Fibroblast of villous mesenchyme (primary cell): ENCODE measurements around the gene INPP5A. TPM values are rescaled to one million over a fixed set of nuclear protein-coding genes. Genes with fewer than 3 reads are reported as not detected.

ENCODE experiments used
- DNase-seq: peaks from one replicate; pipeline ENCODE4 v3.0.0-alpha.2; 2010; ENCODE audit warnings: low read depth
- H3K4me3 ChIP-seq: 2 replicates; pipeline ENCODE4 v1.5.1; 2011; ENCODE audit warnings: low read depth, mild to moderate bottlenecking, low read length
- total RNA-seq: library from RNA; depleted of rRNA; stranded (reverse); fragments of >200 nt; gene quantifications from 2 replicates; pipeline ENCODE4 v1.2.3, GENCODE V29; 2012
- TF ChIP-seq, protein P1 (sequence below): IDR thresholded peaks from 2 replicates; pipeline ENCODE4 v1.5.1; 2012; ENCODE audit warnings: low read depth, mild to moderate bottlenecking, low read length; ENCODE audit not compliant: insufficient read depth

The INPP5A gene
- total RNA-seq, 1 donor = 33.2 TPM

DNA sequence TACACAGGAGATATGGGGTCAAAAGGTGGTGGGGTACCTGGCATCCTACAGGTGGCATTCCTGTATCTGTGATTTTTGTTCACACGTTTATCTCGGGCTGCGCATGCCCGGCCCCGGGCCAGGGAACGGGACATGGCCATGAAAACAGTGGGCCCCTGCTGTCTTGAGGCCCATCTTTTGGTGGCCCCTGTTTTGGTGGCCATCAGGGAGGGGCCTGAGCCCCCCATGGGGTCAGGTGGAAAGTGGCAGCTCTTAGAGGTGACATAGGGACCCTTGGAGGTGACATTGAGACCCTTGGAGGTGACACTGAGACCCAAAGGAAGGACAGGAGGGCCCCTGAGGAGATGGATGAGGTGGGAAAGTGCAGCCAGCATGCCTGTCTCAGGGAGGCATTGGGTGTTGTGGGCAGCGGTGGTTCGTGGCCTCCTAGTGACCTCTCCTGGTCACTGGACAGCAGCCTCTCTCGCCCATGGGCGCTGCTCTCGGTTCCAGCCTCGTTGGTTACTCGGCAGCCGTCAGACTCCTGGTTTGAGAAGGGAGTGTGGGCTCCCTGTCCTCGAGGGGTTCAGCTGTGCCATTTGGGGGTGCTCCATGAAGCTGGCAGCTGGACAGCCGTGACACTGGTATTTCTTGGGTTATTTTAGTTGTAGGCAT is 39.9 kb downstream of the INPP5A start:
- peak; percentile 22 for DNase-seq
- H3K4me3 ChIP-seq = no peak overlapping the region
- TF ChIP-seq, protein P1, sequence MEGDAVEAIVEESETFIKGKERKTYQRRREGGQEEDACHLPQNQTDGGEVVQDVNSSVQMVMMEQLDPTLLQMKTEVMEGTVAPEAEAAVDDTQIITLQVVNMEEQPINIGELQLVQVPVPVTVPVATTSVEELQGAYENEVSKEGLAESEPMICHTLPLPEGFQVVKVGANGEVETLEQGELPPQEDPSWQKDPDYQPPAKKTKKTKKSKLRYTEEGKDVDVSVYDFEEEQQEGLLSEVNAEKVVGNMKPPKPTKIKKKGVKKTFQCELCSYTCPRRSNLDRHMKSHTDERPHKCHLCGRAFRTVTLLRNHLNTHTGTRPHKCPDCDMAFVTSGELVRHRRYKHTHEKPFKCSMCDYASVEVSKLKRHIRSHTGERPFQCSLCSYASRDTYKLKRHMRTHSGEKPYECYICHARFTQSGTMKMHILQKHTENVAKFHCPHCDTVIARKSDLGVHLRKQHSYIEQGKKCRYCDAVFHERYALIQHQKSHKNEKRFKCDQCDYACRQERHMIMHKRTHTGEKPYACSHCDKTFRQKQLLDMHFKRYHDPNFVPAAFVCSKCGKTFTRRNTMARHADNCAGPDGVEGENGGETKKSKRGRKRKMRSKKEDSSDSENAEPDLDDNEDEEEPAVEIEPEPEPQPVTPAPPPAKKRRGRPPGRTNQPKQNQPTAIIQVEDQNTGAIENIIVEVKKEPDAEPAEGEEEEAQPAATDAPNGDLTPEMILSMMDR = peak; percentile 38

DNA sequence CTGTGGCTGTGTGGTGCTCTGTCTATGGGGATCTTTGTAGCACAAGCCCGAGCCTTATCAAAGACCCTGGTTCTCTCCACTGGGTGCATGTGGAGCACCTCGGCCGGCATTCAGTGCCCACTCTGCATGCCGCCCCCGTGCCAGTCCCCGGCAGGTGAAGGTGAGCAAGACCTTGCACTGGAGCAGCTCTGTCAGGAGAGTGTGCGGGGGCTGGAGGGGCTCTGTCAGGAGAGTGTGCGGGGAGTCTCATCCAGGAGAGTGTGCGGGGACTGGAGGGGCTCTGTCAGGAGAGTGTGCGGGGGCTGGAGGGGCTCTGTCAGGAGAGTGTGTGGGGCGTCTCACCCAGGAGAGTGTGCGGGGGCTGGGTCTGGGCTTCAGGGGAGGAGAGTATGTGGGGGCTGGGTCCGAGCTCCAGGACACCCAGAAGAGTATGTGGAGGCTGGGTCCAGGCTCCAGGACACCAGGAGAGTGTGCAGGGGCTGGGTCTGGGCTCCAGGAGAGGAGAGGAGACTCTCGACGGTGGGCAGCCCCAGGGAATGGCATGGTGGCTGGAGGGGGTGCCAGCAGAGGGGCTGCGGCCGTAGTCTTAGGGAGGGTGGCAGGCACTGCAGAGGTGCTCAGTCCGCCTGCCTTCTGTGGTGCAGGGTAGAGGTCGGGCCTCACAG is 40.8 kb downstream of the INPP5A start:
- TF ChIP-seq, protein P1 = no peak
- no peak overlapping the region for H3K4me3 ChIP-seq
- no peak for DNase-seq

- TF ChIP-seq, protein P1 = no peak
- no peak overlapping the region for H3K4me3 ChIP-seq
- no peak for DNase-seq
Measured at GRCh38 chr10:132579027-132579859, 41.7 kb downstream of the INPP5A start.

DNA sequence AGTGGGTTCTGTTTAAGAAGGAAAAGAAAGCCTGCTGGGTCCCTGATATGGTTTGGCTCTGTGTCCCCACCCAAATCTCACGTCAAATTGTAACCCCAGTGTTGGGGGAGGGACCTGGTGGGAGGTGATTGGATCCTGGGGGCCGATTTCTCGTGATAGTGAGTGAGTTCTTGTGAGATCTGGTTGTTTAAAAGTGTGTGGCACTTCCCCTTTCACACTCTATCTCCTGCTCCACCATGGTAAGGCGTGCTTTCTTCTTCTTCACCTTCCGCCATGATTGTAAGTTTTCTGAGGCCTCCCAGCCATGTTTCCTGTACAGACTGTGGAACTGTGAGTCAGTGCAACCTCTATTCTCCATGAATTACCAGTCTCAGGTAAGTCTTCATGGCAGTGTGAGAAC is 42.6 kb downstream of the INPP5A start:
- no peak overlapping the region for H3K4me3 ChIP-seq
- TF ChIP-seq, protein P1 = no peak
- DNase-seq = no peak

DNA sequence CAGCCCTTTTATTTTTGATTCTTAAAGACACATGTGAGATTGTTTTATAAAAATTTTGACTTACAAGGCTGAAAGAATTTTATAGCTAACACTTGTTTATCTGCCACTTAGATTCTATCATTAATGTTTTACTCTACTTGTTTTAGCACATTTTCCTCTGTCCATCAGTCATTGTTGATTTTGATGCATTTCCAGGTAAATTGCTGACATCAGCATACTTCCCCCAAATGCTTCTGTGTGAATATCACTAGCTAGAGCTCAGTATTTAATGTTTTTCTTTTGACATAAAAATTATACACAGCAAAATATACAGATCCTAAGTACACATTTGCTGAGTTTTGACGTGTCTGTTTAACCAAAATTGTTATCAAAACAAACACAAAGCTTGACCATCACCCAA is 43.0 kb downstream of the INPP5A start:
- no peak overlapping the region for H3K4me3 ChIP-seq
- DNase-seq = no peak
- TF ChIP-seq, protein P1 = no peak

DNA sequence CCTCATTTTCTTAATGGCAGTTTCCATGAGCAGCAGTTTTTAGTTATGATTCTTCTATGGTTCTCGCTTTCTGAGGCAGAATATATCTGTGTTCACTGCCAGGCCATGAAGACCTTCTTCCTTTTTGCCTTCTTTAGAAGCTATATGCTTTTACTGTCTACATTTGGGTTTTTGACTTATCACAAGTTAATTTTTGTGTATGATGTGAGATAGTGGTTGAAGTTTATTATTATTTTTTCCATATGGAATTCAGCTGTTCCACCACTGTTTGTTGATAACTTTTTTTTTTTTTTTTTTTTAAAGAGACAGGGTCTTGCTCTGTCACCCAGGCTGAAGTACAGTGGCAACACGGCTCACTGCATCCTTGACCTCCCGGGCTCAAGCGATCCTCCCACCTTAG is 44.5 kb downstream of the INPP5A start:
- H3K4me3 ChIP-seq = no peak overlapping the region
- peak; percentile 48 for DNase-seq
- TF ChIP-seq, protein P1 = no peak
